Measurements from ENCODE around the gene MSL1.

MSL1 gene

GRCh38 chr17:40091691-40092397 lies 29.9 kb upstream of the MSL1 start:
- DNase-seq = no peak

- no peak for DNase-seq
Measured at GRCh38 chr17:40092581-40092980, 29.2 kb upstream of the MSL1 start.

- DNase-seq = no peak
Measured at GRCh38 chr17:40093005-40093579, 28.7 kb upstream of the MSL1 start.

GRCh38 chr17:40093580-40094201 lies 28.1 kb upstream of the MSL1 start:
- no peak for DNase-seq

GRCh38 chr17:40094874-40095273 lies 26.9 kb upstream of the MSL1 start:
- no peak for DNase-seq

- no peak for DNase-seq
Measured at GRCh38 chr17:40095351-40095943, 26.3 kb upstream of the MSL1 start.

- peak; percentile 84 for DNase-seq
Measured at GRCh38 chr17:40095944-40096791, 25.6 kb upstream of the MSL1 start.

GRCh38 chr17:40097087-40097486 lies 24.7 kb upstream of the MSL1 start:
- no peak for DNase-seq

- no peak for DNase-seq
Measured at GRCh38 chr17:40097931-40098845, 23.6 kb upstream of the MSL1 start.

- peak; percentile 98 for DNase-seq
Measured at GRCh38 chr17:40098846-40099618, 22.7 kb upstream of the MSL1 start.

- peak; percentile 17 for DNase-seq
Measured at GRCh38 chr17:40099619-40100418, 22.0 kb upstream of the MSL1 start.

GRCh38 chr17:40100419-40100668 lies 21.4 kb upstream of the MSL1 start, which contains the start of gene NR1D1:
TSS of gene NR1D1 (minus strand) at chr17:40100589. CDS start at chr17:40100094, 495 bp downstream.
- peak; percentile 14 for DNase-seq

- DNase-seq = peak; percentile 86
Measured at GRCh38 chr17:40100669-40101366, 21.0 kb upstream of the MSL1 start.

- DNase-seq = no peak
Measured at GRCh38 chr17:40101367-40102210, 20.2 kb upstream of the MSL1 start.

- no peak for DNase-seq
Measured at GRCh38 chr17:40103071-40103661, 18.6 kb upstream of the MSL1 start.

- DNase-seq = no peak
Measured at GRCh38 chr17:40103688-40104087, 18.1 kb upstream of the MSL1 start.

GRCh38 chr17:40104594-40105486 lies 16.9 kb upstream of the MSL1 start:
- no peak for DNase-seq
